Raji (cell line): ENCODE results near the gene GLRX.

Experiments
- POLR2A ChIP-seq: IDR thresholded peaks from 2 replicates; pipeline ENCODE4 v1.6.1; 2011; ENCODE audit warnings: low read depth, low read length, control low read depth; ENCODE audit not compliant: insufficient read depth

GLRX gene

DNA sequence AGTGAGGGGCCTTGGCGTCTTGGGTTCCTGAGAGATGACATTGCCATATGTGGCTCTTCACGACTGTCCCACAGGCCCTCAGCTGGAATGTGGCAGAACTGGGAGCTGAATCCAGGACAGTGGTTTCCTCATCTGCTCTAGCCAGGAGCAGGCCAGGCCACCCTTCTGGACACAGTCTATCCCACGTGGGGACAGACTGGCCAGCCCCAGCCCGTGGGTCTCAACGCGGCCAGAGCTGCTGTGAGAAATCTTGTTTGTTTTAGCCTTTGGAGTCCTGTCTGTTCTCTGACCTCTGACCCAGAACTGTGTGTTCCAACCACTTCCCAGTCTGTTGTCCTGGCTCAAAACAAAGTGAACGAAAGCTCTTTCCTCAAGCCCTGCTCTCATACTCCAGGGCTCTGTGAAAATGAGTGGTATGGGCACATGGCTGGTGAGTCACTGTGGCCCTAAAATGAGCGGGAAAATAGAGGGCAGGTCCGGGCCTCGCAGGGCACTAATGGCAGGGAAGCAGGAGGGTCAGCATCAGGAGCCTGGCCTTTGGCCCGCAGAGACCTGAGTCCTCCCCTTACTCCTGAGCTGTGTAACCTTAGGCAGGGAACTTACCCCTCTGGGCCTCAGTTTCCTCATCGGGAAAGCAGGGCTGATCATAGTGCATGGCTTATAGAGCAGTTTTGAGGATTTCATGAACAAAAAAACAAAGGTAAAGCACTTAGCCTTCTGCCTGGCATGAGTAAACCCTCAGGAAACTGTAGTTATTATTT lies 34.8 kb upstream of the GLRX start:
- no peak for TF ChIP-seq POLR2A

DNA sequence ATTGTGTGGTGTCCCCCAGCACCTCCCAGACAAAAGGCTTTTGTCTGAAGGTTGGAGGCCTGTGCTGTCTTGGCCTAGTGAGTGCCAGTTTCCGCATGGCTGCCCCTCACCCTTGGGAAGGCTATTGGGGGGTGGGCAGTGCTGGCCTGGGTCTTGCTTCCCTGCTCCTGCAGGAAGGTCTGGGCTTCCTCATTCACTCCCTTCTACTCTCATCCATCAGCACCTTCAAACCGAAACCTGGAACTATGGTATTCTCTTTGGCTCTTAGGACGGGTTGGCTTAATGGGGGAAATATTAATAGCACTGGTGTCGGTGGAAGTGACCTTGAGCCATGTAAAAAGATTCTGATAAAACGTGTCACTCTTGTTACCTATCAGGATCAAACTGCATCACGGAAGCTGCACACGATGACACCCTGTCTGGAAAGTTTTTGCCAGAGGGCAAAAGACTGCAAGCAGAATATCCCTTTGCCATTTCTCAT lies 34.0 kb upstream of the GLRX start:
- no peak for TF ChIP-seq POLR2A

DNA sequence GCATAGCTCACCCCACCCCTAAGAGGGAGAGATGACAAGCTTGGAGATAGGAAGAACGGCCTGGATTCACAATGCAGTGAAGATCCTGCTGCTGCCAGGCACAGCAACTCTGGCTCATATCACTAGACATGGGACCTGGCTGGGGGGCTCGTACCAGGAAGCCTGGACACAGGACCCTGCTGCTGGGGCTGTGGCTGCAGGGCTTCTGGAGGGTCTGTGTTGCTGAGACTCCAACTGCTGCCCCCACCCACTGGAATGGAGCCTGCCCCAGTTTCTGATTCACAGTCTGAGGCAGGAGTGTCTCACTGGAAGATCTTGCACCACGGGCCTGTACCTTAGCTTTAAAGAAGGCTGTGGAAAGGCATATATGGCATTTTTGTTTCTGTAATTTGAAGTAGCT lies 31.0 kb upstream of the GLRX start:
- TF ChIP-seq POLR2A: no peak

DNA sequence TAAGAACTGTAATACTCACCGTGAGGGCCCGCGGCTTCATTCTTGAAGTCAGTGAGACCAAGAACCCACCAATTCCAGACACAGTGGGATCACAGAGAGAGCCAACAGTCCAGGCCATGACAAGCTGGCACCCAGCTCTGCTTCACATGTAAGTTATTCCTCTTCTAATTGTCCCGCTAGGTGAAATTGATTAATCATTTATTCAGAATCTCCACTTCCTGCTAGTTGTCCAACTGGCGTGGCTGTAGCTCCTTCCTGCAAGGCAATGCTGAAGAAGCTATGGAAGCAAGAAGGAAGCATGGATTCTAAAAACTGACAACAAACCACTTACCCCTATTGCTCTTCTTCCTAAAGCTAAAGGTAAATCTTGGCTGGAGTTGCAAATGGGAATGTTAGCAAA lies 30.0 kb upstream of the GLRX start:
- TF ChIP-seq POLR2A: no peak

DNA sequence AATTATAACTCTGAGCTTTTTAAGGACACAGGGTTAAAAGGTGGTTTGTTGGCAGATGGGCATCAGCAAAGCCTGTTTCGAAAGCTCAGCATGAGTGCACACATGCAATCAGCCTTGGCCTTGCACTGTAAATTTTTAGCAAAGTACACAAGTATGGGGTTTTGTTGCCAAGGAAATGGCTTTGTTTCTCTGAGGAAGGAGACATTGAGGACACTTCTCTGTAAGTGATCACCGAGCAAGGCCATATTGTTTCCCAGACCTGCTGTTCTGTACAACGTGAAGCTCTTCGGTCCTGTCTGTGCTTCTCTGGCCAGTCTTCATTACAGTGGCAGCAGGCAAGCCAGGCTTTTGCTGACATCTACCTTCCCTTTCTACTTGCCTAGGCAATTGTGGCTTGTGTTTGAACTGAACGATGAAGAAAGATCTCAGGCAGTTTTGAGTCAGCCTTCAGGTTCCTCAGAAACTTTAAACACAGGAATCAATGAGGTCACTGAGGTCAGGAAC lies 27.9 kb upstream of the GLRX start:
- no peak for TF ChIP-seq POLR2A

DNA sequence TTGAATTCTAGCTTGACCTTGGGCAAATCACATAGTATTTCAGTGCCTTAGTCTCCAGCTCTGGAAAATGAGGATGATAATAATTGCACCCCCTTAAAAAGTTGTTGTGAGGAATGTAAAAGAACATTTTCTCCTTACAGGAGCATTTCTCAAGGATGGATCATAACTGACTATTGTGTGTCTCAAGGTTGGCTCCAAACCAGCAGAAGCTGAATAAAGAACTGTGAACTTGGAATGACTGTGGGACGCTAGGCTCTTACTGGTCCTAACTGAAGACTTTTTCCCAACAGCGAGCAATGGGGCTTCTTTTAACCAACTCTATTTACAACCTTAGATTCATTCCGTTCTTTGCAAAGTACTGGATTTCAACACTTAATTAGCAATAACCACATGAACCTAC lies 26.2 kb upstream of the GLRX start:
- TF ChIP-seq POLR2A: no peak

DNA sequence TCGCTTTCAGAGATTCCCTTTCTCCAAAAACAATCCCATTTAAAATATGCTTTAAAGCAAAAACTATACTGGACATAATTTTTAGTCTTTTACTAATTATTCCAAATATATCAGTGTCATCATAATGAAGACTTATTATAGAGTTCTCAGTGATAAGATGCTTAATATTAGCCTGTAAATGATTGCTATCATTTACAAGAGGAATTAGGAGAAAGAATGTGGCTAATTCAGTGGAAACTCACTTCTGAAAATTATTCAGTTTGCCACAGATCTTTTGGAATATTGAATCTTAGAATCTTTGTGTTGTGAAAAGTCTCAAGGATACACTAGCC lies 24.7 kb upstream of the GLRX start:
- TF ChIP-seq POLR2A: no peak

DNA sequence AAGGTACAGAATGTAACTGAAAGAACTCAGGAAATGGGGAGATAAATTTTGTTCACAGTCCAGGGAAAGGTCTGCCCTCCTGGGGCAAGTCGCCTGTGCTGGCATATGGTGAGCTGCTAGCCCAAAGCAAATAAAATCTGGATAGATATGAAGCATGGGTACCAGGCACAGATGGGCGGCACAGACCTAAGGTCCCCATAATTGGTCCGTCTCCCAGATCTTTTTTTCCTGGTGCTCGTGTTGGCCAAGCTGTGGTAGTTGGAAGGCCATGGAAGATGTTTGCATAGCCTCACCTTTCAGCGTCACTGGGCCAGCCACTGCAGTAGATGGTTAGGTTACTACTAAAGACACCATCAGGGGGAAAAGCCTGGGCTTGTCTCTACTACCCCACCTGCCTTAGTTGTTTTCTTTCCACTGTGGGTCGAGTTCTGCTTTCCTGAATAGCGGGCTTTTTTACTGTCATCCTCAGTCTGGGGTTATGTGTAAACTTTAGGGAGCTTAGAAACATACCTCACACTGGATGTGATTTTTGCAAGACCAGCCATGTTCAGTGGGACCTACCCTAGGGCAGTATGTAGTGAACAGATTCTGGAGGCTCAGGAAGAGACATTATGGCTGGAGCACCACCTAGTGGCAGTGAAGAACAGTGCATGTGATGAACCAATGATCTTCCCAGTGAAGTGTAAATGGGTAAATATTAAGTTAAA lies 24.2 kb upstream of the GLRX start:
- no peak for TF ChIP-seq POLR2A

DNA sequence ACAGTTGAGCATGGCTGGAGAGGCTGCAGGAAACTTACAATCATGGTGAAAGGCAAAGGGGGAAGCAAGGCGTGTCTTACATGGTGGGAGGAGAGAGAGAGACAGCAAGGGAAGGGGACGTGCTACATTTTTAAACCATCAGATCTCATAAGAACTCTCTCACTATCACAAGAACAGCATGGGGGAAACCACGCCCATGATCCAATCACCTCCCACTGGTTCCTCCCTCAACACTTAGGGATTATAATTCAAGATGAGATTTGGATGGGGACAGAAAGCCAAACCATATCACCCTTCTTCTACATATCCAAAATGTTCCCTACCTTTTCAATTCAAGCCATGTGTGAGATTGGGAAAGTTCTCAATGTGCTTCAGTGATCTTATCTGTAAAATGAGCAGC lies 22.9 kb upstream of the GLRX start:
- no peak for TF ChIP-seq POLR2A

DNA sequence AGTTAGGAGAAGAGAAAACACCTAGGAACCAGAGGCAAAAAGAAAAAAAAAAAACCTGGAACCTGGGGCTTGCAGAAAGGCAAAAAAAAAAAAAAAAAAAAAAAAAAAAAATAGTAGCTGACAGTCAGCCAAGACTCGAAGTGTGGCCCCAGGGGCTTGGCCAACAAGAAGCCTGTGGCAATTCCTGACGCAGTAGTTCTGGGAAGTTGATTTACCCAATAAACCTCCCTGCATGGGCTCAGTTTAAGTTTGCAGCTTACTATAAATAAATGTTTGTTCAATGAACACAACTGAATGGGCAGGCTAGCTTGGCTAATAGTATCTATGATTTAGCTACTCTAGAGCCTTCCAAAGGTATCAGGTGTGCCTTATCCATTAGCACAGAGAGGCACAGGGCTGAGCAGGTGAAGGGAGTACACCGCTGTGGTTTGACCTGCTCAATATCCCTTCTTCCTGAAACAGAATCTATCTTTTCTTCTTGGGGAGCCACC lies 21.3 kb upstream of the GLRX start:
- TF ChIP-seq POLR2A: no peak

DNA sequence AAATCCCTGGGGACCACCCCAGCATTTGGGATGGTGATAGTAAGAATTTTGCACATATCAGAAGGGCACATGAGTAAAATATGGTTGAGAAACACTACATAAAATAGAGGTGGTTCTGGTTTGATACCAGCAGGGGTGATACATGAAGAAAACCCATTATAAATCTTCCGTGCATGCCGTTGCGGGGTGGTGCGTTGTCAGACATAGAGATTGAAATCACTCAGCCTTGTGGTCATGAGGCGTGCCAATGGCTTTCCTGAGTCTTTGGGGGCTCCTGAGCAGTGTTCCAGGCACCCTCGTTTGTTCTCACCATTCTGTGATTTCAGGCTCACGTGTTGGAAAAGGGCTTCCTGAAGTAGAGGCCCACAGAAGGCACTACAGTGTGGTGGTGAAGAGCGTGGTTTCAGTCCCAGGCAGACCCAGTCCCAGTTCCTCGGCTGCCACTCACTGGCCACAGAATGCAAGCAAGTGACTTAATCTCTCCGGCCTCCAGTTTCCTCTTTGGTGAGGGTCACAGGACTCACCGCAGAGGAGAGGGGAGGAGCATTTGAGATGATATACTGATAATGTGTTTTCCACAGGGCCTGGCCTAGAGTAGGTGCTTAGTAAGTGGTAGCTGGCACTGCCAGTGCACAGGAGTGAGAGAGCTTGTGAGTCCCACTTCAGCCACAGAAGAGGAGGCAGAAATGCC lies 20.5 kb upstream of the GLRX start:
- TF ChIP-seq POLR2A: no peak

DNA sequence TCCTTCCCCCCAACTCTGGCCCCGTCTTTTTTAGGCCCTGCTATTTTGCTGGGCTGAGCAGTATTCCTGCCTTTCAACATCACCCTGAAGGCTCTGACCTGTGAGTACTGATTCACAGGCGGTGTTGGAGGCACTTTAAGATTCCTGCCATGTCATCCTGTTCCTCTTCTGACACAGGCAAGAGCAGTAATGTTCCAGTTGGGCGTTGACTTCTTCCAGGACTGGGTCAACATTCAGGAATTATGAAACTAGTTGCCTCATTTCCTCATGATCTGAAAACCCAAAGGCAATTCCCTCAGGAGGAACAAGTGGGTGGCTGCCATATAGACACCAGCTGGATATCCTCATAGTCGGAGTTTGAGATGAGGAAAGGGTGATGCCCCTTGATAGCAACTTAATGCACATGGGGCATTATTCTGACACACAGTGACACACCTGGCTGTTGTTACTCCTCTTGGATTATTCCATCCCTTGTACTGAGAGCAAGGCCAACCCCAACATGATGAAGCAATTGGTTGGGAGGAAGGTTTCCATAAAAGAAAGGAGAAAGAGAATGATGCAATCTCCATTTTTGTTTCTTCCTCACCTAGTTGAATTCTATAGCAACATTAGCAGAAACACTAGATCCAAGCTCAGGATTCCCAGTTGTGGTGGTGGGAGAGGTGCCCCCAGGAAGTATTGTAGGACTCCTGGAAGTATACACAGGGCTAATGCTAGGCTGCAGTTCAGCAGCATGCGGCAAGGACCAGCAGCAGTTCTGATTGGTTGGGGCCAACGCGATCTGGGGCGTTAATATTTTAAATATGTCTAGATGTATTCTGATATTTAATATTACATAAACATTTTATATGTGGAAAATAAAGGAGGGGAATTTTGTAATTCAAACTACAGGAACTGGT lies 19.6 kb upstream of the GLRX start:
- no peak for TF ChIP-seq POLR2A

DNA sequence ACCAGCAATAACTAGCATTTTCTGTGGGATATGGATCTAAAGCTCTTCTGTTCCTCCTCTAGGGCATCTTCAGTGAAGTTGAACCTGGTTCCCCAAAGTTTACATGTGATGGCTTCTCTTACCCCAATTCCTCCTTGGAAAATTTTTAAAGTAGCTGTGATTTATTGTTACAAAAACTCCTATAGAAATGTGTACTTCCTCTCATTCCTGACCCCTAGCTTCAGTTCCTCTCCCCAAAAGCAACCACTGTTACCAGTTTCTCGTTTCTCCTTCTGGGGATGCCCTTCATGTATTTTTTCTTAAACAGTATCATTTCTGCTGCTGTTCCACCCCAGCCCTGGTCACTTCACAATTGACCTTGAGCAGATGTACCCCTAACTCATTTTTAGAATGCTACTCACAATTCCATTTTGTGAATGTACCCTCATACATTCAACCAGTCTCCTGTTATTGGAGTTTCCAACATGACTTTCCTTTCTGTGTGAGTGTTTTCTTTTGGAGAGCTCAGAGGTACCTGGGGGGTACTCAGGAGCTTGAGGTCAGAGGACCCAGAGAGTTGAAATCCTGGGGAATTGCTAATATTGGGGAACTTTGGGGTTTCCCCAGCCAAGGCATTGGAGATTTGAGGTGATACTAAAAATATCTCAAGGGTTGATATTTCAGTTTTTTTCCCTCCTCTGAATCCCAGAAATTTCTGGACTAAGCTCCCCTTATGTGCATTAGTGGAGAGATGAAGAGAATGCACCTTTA lies 18.6 kb upstream of the GLRX start:
- TF ChIP-seq POLR2A: no peak

DNA sequence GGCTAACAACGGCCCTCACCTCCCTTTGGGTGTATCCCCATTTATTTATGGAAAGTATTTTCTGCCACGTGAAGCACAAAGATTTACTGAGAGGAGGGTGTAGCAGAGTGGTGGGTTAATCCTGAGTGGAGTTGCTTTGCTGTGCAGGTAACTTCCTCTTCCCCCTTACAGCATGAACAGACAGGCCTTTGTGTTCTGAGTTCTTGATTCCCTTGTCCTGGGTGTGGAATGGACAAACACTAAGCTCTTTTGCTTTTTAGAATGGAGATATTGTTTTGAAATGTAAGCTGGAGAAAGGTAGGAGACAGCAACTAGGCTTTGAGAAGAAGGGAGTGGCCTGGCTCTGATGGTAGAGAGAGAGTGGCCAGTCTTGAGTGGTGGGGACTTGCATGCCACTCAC lies 17.1 kb upstream of the GLRX start:
- no peak for TF ChIP-seq POLR2A
